Nephron (organoid): Measurements from ENCODE around the gene MYH3.

Source experiments
- H3K27ac Mint-ChIP-seq, 3 experiments: 2 replicates each; pipeline ENCODE4 v1.8.0; 2020; ENCODE audit warnings: mixed read lengths in 3 of 3, mild to moderate bottlenecking in 2 of 3, moderate library complexity in 1 of 3
- H3K27me3 Mint-ChIP-seq: 2 replicates; pipeline ENCODE4 v1.8.0; 2021; ENCODE audit warnings: low read depth, mild to moderate bottlenecking, moderate library complexity, mixed read lengths
- H3K36me3 Mint-ChIP-seq: 2 replicates; pipeline ENCODE4 v1.8.0; 2020; ENCODE audit warnings: low read depth, mixed read lengths
- H3K4me1 Mint-ChIP-seq: 2 replicates; pipeline ENCODE4 v1.8.0; 2020; ENCODE audit warnings: mixed read lengths
- H3K4me3 Mint-ChIP-seq, 3 experiments: 2 replicates each; pipeline ENCODE4 v1.8.0; 2020; ENCODE audit warnings: mild to moderate bottlenecking in 3 of 3, mixed read lengths in 3 of 3, moderate library complexity in 2 of 3
- H3K9me3 Mint-ChIP-seq: 2 replicates; pipeline ENCODE4 v1.8.0; 2020; ENCODE audit warnings: mixed read lengths
- CTCF ChIP-seq, 3 experiments: fragments of 200-600 bp; sonication (generic); IDR thresholded peaks; one replicate each; pipeline ENCODE4 v1.5.0; 2021; ENCODE audit warnings: antibody characterized with exemption in 3 of 3; ENCODE audit not compliant: unreplicated experiment in 3 of 3

The MYH3 gene

GRCh38 chr17:10623737-10624338, 33.3 kb downstream of the MYH3 start:
- Mint-ChIP-seq H3K27me3 (no peaks in the 10 kb centered on the region), H3K36me3 (no peaks in the 10 kb centered on the region), H3K9me3 (no peaks in the 10 kb centered on the region), H3K27ac (peak overlapping the region; percentile 76 to 91 (median 82)), H3K4me3 (peak overlapping the region in 2 of 3 experiments; percentile 76 to 87), H3K4me1 (peaks cover 25% of the 10 kb centered on the region)
- no peak for TF ChIP-seq CTCF (IDR thresholded peaks at IDR 0.05; ENCODE audit: unreplicated experiment in 3 of 3)

- Mint-ChIP-seq H3K9me3 (no peaks in the 10 kb centered on the region), H3K4me1 (peaks cover 32% of the 10 kb centered on the region)
- TF ChIP-seq CTCF (IDR thresholded peaks at IDR 0.05; ENCODE audit: unreplicated experiment in 3 of 3), result no peak
Measured at GRCh38 chr17:10622617-10623485, 34.3 kb downstream of the MYH3 start.

GRCh38 chr17:10621397-10621796, 35.7 kb downstream of the MYH3 start:
- H3K27me3 Mint-ChIP-seq, result no peaks in the 10 kb centered on the region
- TF ChIP-seq CTCF (IDR thresholded peaks at IDR 0.05; ENCODE audit: unreplicated experiment in 3 of 3), result no peak
- no peaks in the 10 kb centered on the region for H3K36me3 Mint-ChIP-seq
- peaks cover 37% of the 10 kb centered on the region for H3K4me1 Mint-ChIP-seq
- peak overlapping the region in 1 of 3 experiments; percentile 55 for H3K4me3 Mint-ChIP-seq
- peak overlapping the region in 1 of 3 experiments; percentile 69 for H3K27ac Mint-ChIP-seq
- no peaks in the 10 kb centered on the region for H3K9me3 Mint-ChIP-seq

More at GRCh38 chr17:10622617-10623485, 34.3 kb downstream of the MYH3 start:
- no peaks in the 10 kb centered on the region for H3K27me3 Mint-ChIP-seq
- peak overlapping the region; percentile 76 to 91 (median 82) for H3K27ac Mint-ChIP-seq
- no peaks in the 10 kb centered on the region for H3K36me3 Mint-ChIP-seq
- peak overlapping the region in 2 of 3 experiments; percentile 76 to 87 for H3K4me3 Mint-ChIP-seq

GRCh38 chr17:10620823-10621222, 36.3 kb downstream of the MYH3 start:
- Mint-ChIP-seq H3K9me3 (no peaks in the 10 kb centered on the region), H3K4me3 (no peak overlapping the region), H3K27ac (no peak overlapping the region), H3K36me3 (no peaks in the 10 kb centered on the region), H3K4me1 (peaks cover 37% of the 10 kb centered on the region), H3K27me3 (no peaks in the 10 kb centered on the region)
- no peak for TF ChIP-seq CTCF (IDR thresholded peaks at IDR 0.05; ENCODE audit: unreplicated experiment in 3 of 3)

GRCh38 chr17:10618202-10618635, 38.9 kb downstream of the MYH3 start:
- no peaks in the 10 kb centered on the region for H3K9me3 Mint-ChIP-seq
- H3K27me3 Mint-ChIP-seq, result no peaks in the 10 kb centered on the region
- TF ChIP-seq CTCF (IDR thresholded peaks at IDR 0.05; ENCODE audit: unreplicated experiment in 3 of 3), result peak; percentile 88 to 92 (median 88)
- peak overlapping the region; percentile 40 to 72 (median 67) for H3K27ac Mint-ChIP-seq
- no peaks in the 10 kb centered on the region for H3K36me3 Mint-ChIP-seq
- H3K4me1 Mint-ChIP-seq, result peaks cover 44% of the 10 kb centered on the region
- peak overlapping the region in 1 of 3 experiments; percentile 43 for H3K4me3 Mint-ChIP-seq
